CMK (cell line): ENCODE results near the gene UFL1.
A peak's percentile ranks its signal among the peaks of the same experiment; 100 is the strongest.
"Not testable (repeated sequence)": the region's sequence is repeated elsewhere in the genome, so short reads cannot be mapped to it uniquely, and the experiment has no call there.

Experiments
- DNase-seq: peaks from one replicate; pipeline ENCODE4 v3.0.0-alpha.2; 2010; ENCODE audit warnings: low read depth

UFL1 gene

GRCh38 chr6:96521644-96522464, at the start of gene UFL1:
TSS of gene UFL1 (plus strand) at chr6:96521806. CDS start at chr6:96521874, 68 bp downstream.
- peak; percentile 61 for DNase-seq

GRCh38 chr6:96472291-96472690, 49.3 kb upstream of the UFL1 start:
- DNase-seq: not testable (repeated sequence)

- no peak for DNase-seq
Observed at GRCh38 chr6:96478695-96479094, 42.9 kb upstream of the UFL1 start.

GRCh38 chr6:96491926-96492325, 29.7 kb upstream of the UFL1 start:
- DNase-seq: no peak

GRCh38 chr6:96499781-96500180, 21.8 kb upstream of the UFL1 start:
- no peak for DNase-seq

- no peak for DNase-seq
Observed at GRCh38 chr6:96502915-96503314, 18.7 kb upstream of the UFL1 start.

GRCh38 chr6:96505363-96505762, 16.2 kb upstream of the UFL1 start:
- no peak for DNase-seq

GRCh38 chr6:96509281-96509680, 12.3 kb upstream of the UFL1 start:
- DNase-seq: no peak

GRCh38 chr6:96520171-96521115, 1.2 kb upstream of the UFL1 start:
- DNase-seq: no peak

- no peak for DNase-seq
Observed at GRCh38 chr6:96521306-96521643, 331 bp upstream of the UFL1 start.

GRCh38 chr6:96522465-96523009, 931 bp downstream of the UFL1 start:
- DNase-seq: peak; percentile 20

GRCh38 chr6:96528193-96528592, 6.6 kb downstream of the UFL1 start:
- no peak for DNase-seq

GRCh38 chr6:96532399-96532798, 10.8 kb downstream of the UFL1 start:
- DNase-seq: no peak

- no peak for DNase-seq
Observed at GRCh38 chr6:96537726-96538125, 16.1 kb downstream of the UFL1 start.

GRCh38 chr6:96542702-96543101, 21.1 kb downstream of the UFL1 start:
- no peak for DNase-seq

- no peak for DNase-seq
Observed at GRCh38 chr6:96545882-96546281, 24.3 kb downstream of the UFL1 start.

- no peak for DNase-seq
Observed at GRCh38 chr6:96547654-96548053, 26.0 kb downstream of the UFL1 start.

- DNase-seq: no peak
Observed at GRCh38 chr6:96554558-96554957, 33.0 kb downstream of the UFL1 start.

GRCh38 chr6:96559740-96560139, 38.1 kb downstream of the UFL1 start:
- DNase-seq: not testable (repeated sequence)

GRCh38 chr6:96562886-96563285, 41.3 kb downstream of the UFL1 start, which contains the start of gene FHL5:
TSS of gene FHL5 (plus strand) at chr6:96563128. CDS start at chr6:96603614, 40,486 bp downstream.
- DNase-seq: no peak

- no peak for DNase-seq
Observed at GRCh38 chr6:96563853-96564252, 42.2 kb downstream of the UFL1 start.

GRCh38 chr6:96570053-96570452, 48.4 kb downstream of the UFL1 start:
- DNase-seq: no peak

GRCh38 chr6:96571551-96571950, 49.9 kb downstream of the UFL1 start:
- DNase-seq: no peak
